Measurements from ENCODE around the gene PLA2G2E.
"Not testable (repeated sequence)": the region's sequence is repeated elsewhere in the genome, so short reads cannot be mapped to it uniquely, and the experiment has no call there.

PLA2G2E gene

GRCh38 chr1:19923137-19923952, at the start of gene PLA2G2E:
PLA2G2E (minus strand) TSS chr1:19923617; CDS start chr1:19923559, 58 bp downstream.
- DNase-seq: no peak

GRCh38 chr1:19971664-19972063, 48.2 kb upstream of the PLA2G2E start:
- DNase-seq: no peak

- DNase-seq: no peak
These were observed 46.7 kb upstream of the PLA2G2E start for GRCh38 chr1:19969898-19970660.

GRCh38 chr1:19967808-19968207, 44.4 kb upstream of the PLA2G2E start:
- DNase-seq: no peak

- no peak for DNase-seq
These were observed 41.1 kb upstream of the PLA2G2E start for GRCh38 chr1:19964542-19964941.

GRCh38 chr1:19963636-19964035, 40.2 kb upstream of the PLA2G2E start:
- DNase-seq: no peak

- no peak for DNase-seq
These were observed 37.2 kb upstream of the PLA2G2E start for GRCh38 chr1:19960591-19960990.

- no peak for DNase-seq
These were observed 34.4 kb upstream of the PLA2G2E start for GRCh38 chr1:19957779-19958178.

GRCh38 chr1:19955534-19956170, 32.2 kb upstream of the PLA2G2E start:
- DNase-seq: no peak

GRCh38 chr1:19954059-19954458, 30.6 kb upstream of the PLA2G2E start:
- DNase-seq: no peak

GRCh38 chr1:19949016-19949415, 25.6 kb upstream of the PLA2G2E start:
- DNase-seq: no peak

- DNase-seq: no peak
These were observed 23.6 kb upstream of the PLA2G2E start for GRCh38 chr1:19946971-19947370.

- DNase-seq: no peak
These were observed 22.9 kb upstream of the PLA2G2E start for GRCh38 chr1:19946331-19946751.

- no peak for DNase-seq
These were observed 22.5 kb upstream of the PLA2G2E start for GRCh38 chr1:19945914-19946313.

- no peak for DNase-seq
These were observed 19.2 kb upstream of the PLA2G2E start for GRCh38 chr1:19942657-19943056.

GRCh38 chr1:19942088-19942487, 18.7 kb upstream of the PLA2G2E start:
- DNase-seq: no peak

- no peak for DNase-seq
These were observed 17.8 kb upstream of the PLA2G2E start for GRCh38 chr1:19941206-19941568.

- no peak for DNase-seq
These were observed 17.2 kb upstream of the PLA2G2E start for GRCh38 chr1:19940486-19941205.

GRCh38 chr1:19938472-19938871, 15.1 kb upstream of the PLA2G2E start:
- no peak for DNase-seq

- no peak for DNase-seq
These were observed 12.8 kb upstream of the PLA2G2E start for GRCh38 chr1:19936061-19936750.

GRCh38 chr1:19934336-19934735, 10.9 kb upstream of the PLA2G2E start:
- no peak for DNase-seq

GRCh38 chr1:19932866-19933265, 9.4 kb upstream of the PLA2G2E start:
- no peak for DNase-seq

GRCh38 chr1:19927130-19927421, 3.7 kb upstream of the PLA2G2E start:
- not testable (repeated sequence) for DNase-seq
